ENCODE measurements around the gene ITPK1. TPM values are rescaled to one million over a fixed set of nuclear protein-coding genes. Genes with fewer than 3 reads are reported as not detected.

The ITPK1 gene
- total RNA-seq, 1 experiment from 2014 or later = 38.5 TPM

DNA sequence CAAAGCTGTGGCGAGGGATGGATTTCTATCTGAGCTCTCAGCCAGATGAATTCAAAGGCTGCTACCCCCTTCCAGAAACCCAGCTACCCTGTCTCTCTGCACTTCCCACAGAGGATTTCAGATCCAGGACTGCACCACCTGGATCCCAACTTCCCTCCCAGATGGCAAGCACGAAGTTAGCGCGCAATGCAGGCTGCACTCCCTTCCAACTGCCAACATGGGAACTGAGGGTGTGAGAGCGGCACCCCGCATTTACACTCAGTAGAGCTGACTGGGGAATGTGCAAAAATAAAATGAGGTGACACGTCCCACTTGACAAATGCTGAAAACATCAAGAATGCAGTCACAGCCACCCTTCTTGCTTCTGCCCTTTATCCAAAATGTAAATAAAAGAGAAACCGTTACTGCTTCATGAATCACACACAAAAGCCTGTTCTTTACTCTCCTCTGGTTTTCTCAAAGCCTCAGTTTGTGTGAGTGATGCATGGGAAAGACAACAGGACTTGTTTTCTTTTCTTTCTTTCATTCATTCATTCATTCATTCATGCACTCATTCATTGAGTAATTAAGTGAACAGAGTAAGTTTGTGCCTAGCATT lies 85.7 kb downstream of the ITPK1 start:
- intact Hi-C loops (cut with micrococcal nuclease; ENCODE audit: unreplicated experiment) = no loop called here
- POLR2A ChIA-PET (ENCODE audit: low non-redundant PET) = no interaction called here
- TF ChIP-seq EZH2 (IDR thresholded peaks at IDR 0.05; ENCODE audit: borderline replicate concordance, low read depth, low read length, poor library complexity, severe bottlenecking) = no peak
- TF ChIP-seq, protein P1, sequence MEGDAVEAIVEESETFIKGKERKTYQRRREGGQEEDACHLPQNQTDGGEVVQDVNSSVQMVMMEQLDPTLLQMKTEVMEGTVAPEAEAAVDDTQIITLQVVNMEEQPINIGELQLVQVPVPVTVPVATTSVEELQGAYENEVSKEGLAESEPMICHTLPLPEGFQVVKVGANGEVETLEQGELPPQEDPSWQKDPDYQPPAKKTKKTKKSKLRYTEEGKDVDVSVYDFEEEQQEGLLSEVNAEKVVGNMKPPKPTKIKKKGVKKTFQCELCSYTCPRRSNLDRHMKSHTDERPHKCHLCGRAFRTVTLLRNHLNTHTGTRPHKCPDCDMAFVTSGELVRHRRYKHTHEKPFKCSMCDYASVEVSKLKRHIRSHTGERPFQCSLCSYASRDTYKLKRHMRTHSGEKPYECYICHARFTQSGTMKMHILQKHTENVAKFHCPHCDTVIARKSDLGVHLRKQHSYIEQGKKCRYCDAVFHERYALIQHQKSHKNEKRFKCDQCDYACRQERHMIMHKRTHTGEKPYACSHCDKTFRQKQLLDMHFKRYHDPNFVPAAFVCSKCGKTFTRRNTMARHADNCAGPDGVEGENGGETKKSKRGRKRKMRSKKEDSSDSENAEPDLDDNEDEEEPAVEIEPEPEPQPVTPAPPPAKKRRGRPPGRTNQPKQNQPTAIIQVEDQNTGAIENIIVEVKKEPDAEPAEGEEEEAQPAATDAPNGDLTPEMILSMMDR (conservative IDR thresholded peaks at IDR 0.05; ENCODE audit: low read depth, low read length) = no peak
- H3K27ac ChIP-seq (ENCODE audit: low read depth, low read length, poor library complexity, severe bottlenecking) = no peak overlapping the region
- no peak overlapping the region for H3K4me3 ChIP-seq (ENCODE audit: low read depth, low read length, poor library complexity, severe bottlenecking)
- H3K27me3 ChIP-seq (replicated peaks; ENCODE audit: insufficient read depth, low read depth, low read length, poor library complexity) = no peaks in the 10 kb centered on the region
- H3K9me3 ChIP-seq (ENCODE audit: low read depth, low read length, poor library complexity, severe bottlenecking) = no peaks in the 10 kb centered on the region
- H3K36me3 ChIP-seq (ENCODE audit: insufficient read depth, low read length, poor library complexity, severe bottlenecking) = no peaks in the 10 kb centered on the region
- no TSS peak for BruUV-seq (replicated peaks)
- no peak for DNase-seq (ENCODE audit: low spot score)
- H3K4me1 ChIP-seq (ENCODE audit: insufficient read depth, low read length, poor library complexity, severe bottlenecking) = no peaks in the 10 kb centered on the region
- CTCF ChIA-PET = no interaction called here

DNA sequence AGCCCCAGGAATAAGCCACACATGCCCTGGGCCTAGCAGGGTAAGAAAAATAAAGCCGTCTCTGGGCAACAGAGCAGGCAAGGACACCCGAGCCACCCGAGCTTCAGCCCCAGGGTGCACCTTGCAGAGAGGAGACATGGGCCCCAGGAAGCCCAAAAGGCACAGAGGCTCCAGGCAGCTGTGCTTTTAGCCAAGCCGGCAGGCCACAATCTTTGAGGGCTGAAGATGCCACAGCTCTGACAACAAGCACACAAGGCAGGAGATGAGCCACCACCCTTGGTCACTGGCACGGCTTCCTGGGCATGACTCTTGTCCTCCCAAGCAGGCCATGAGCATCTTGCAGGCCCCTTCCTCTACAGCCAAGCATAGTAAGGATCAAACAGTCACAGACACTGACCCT lies 86.3 kb downstream of the ITPK1 start:
- Histone ChIP-seq H3K9me3 (ENCODE audit: low read depth, low read length, poor library complexity, severe bottlenecking) (no peaks in the 10 kb centered on the region), H3K27me3 (replicated peaks; ENCODE audit: insufficient read depth, low read depth, low read length, poor library complexity) (no peaks in the 10 kb centered on the region), H3K4me3 (ENCODE audit: low read depth, low read length, poor library complexity, severe bottlenecking) (no peak overlapping the region), H3K4me1 (ENCODE audit: insufficient read depth, low read length, poor library complexity, severe bottlenecking) (no peaks in the 10 kb centered on the region), H3K27ac (ENCODE audit: low read depth, low read length, poor library complexity, severe bottlenecking) (no peak overlapping the region), H3K36me3 (ENCODE audit: insufficient read depth, low read length, poor library complexity, severe bottlenecking) (no peaks in the 10 kb centered on the region)
- no peak for TF ChIP-seq EZH2 (IDR thresholded peaks at IDR 0.05; ENCODE audit: borderline replicate concordance, low read depth, low read length, poor library complexity, severe bottlenecking)
- TF ChIP-seq, protein P1 (conservative IDR thresholded peaks at IDR 0.05; ENCODE audit: low read depth, low read length) = no peak
- intact Hi-C loops (cut with micrococcal nuclease; ENCODE audit: unreplicated experiment) = no loop called here
- no TSS peak for BruUV-seq (replicated peaks)
- ChIA-PET POLR2A (ENCODE audit: low non-redundant PET) (no interaction called here), CTCF (no interaction called here)
- no peak for DNase-seq (ENCODE audit: low spot score)

GRCh38 chr14:93028724-93029076 lies 87.0 kb downstream of the ITPK1 start:
- POLR2A ChIA-PET (ENCODE audit: low non-redundant PET) = no interaction called here
- H3K9me3 ChIP-seq (ENCODE audit: low read depth, low read length, poor library complexity, severe bottlenecking) = no peaks in the 10 kb centered on the region

More at GRCh38 chr14:93028724-93029076, 87.0 kb downstream of the ITPK1 start:
- Histone ChIP-seq H3K4me3 (ENCODE audit: low read depth, low read length, poor library complexity, severe bottlenecking) (no peak overlapping the region), H3K27me3 (replicated peaks; ENCODE audit: insufficient read depth, low read depth, low read length, poor library complexity) (no peaks in the 10 kb centered on the region), H3K27ac (ENCODE audit: low read depth, low read length, poor library complexity, severe bottlenecking) (no peak overlapping the region), H3K36me3 (ENCODE audit: insufficient read depth, low read length, poor library complexity, severe bottlenecking) (no peaks in the 10 kb centered on the region), H3K4me1 (ENCODE audit: insufficient read depth, low read length, poor library complexity, severe bottlenecking) (no peaks in the 10 kb centered on the region)
- intact Hi-C loops (cut with micrococcal nuclease; ENCODE audit: unreplicated experiment) = no loop called here
- CTCF ChIA-PET = no interaction called here
- BruUV-seq (replicated peaks) = no TSS peak
- DNase-seq (ENCODE audit: low spot score) = no peak
- no peak for TF ChIP-seq EZH2 (IDR thresholded peaks at IDR 0.05; ENCODE audit: borderline replicate concordance, low read depth, low read length, poor library complexity, severe bottlenecking)
- TF ChIP-seq, protein P1 (conservative IDR thresholded peaks at IDR 0.05; ENCODE audit: low read depth, low read length) = no peak

Data from A673 (cell line).